ENCODE results near the gene DOCK11.

- TF ChIP-seq CTCF (IDR thresholded peaks at IDR 0.05; ENCODE audit: poor library complexity), result no peak
- no peak for TF ChIP-seq EZH2 (IDR thresholded peaks at IDR 0.05; ENCODE audit: borderline replicate concordance)
Measured at GRCh38 chrX:118528071-118528737, 32.6 kb downstream of the DOCK11 start.

All from hepatocyte (in vitro differentiated cells).